ENCODE data around the gene ASAP2. TPM values are rescaled to one million over a fixed set of nuclear protein-coding genes. Genes with fewer than 3 reads are reported as not detected.
"Not testable (repeated sequence)": the region's sequence is repeated elsewhere in the genome, so short reads cannot be mapped to it uniquely, and the experiment has no call there.

The ASAP2 gene
- total RNA-seq, 1 experiment from 2014 or later, result not detected

DNA sequence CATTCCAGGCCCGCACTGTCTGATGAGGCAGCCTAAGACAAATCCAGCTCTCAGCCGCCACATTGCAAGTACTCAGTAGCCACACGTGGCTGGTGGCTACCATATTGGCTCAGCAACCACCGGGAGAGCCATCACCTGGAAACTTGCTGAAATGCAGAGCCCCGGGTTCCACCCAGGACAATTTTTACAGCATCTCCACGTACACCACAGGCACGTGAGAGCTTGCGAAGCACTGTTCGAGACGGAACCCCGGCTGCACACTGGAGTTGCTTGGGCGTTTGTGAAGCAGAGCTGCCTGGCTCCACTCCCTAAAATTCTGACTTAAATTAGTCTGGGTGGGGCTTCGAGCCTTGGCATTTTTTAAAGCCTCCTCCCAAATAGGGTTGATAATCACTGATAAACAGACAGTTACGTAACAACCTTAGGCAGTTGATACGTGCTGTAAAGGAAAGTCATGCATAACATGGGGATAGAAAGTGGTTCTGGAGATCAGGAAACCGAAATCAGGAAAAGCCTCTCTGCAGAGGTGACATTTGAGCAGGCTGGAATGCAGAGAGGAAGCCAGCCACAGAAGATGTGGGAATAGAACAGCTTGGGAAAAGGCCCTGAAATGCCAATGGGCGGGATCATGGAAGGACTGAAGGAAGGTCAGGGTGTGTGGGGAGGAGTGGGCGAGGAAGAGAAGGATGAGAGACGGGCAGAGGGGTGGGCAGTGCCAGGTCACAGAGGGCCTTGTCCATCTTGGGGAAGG, 6.2 kb downstream of the ASAP2 start:
- H3K4me2 ChIP-seq (ENCODE audit: low read depth, low read length, poor library complexity, severe bottlenecking), result no peak overlapping the region
- no peaks in the 10 kb centered on the region for H3K79me2 ChIP-seq (ENCODE audit: low read length)
- no peak overlapping the region for H2AFZ ChIP-seq (ENCODE audit: low read length)
- H3K4me1 ChIP-seq (ENCODE audit: low read length), result no peaks in the 10 kb centered on the region
- H3K36me3 ChIP-seq (ENCODE audit: insufficient read depth, low read length), result no peaks in the 10 kb centered on the region
- H3K9me3 ChIP-seq (ENCODE audit: low read length), result no peaks in the 10 kb centered on the region
- H3K27me3 ChIP-seq (ENCODE audit: low read length), result no peaks in the 10 kb centered on the region
- no peak for DNase-seq
- no peak overlapping the region for H3K9ac ChIP-seq (ENCODE audit: low read length)
- H3K27ac ChIP-seq (ENCODE audit: low read length), result no peak overlapping the region
- no peaks in the 10 kb centered on the region for H3K9me2 ChIP-seq (replicated peaks; ENCODE audit: insufficient read depth, low read length)
- H4K20me1 ChIP-seq (ENCODE audit: insufficient read depth, low read depth, low read length), result no peaks in the 10 kb centered on the region
- H3K4me3 ChIP-seq (ENCODE audit: low read length), result no peak overlapping the region

- H4K20me1 ChIP-seq (ENCODE audit: insufficient read depth, low read depth, low read length), result no peaks in the 10 kb centered on the region
Observed at GRCh38 chr2:9213477-9214051, 7.0 kb downstream of the ASAP2 start.

GRCh38 chr2:9214873-9215272, 8.3 kb downstream of the ASAP2 start:
- no peak overlapping the region for H3K9ac ChIP-seq (ENCODE audit: low read length)
- no peaks in the 10 kb centered on the region for H3K79me2 ChIP-seq (ENCODE audit: low read length)
- no peak for DNase-seq
- H3K9me2 ChIP-seq (replicated peaks; ENCODE audit: insufficient read depth, low read length), result no peaks in the 10 kb centered on the region
- no peak overlapping the region for H2AFZ ChIP-seq (ENCODE audit: low read length)
- H4K20me1 ChIP-seq (ENCODE audit: insufficient read depth, low read depth, low read length), result no peaks in the 10 kb centered on the region
- no peaks in the 10 kb centered on the region for H3K36me3 ChIP-seq (ENCODE audit: insufficient read depth, low read length)
- H3K9me3 ChIP-seq (ENCODE audit: low read length), result no peaks in the 10 kb centered on the region
- no peak overlapping the region for H3K27ac ChIP-seq (ENCODE audit: low read length)
- H3K4me3 ChIP-seq (ENCODE audit: low read length), result no peak overlapping the region
- H3K4me2 ChIP-seq (ENCODE audit: low read depth, low read length, poor library complexity, severe bottlenecking), result no peak overlapping the region
- no peaks in the 10 kb centered on the region for H3K27me3 ChIP-seq (ENCODE audit: low read length)
- H3K4me1 ChIP-seq (ENCODE audit: low read length), result no peaks in the 10 kb centered on the region

More at GRCh38 chr2:9213477-9214051, 7.0 kb downstream of the ASAP2 start:
- Histone ChIP-seq H3K4me1 (ENCODE audit: low read length) (no peaks in the 10 kb centered on the region), H3K27ac (ENCODE audit: low read length) (no peak overlapping the region), H2AFZ (ENCODE audit: low read length) (no peak overlapping the region), H3K9ac (ENCODE audit: low read length) (no peak overlapping the region), H3K4me2 (ENCODE audit: low read depth, low read length, poor library complexity, severe bottlenecking) (no peak overlapping the region), H3K9me3 (ENCODE audit: low read length) (no peaks in the 10 kb centered on the region), H3K27me3 (ENCODE audit: low read length) (no peaks in the 10 kb centered on the region), H3K4me3 (ENCODE audit: low read length) (no peak overlapping the region), H3K79me2 (ENCODE audit: low read length) (no peaks in the 10 kb centered on the region), H3K36me3 (ENCODE audit: insufficient read depth, low read length) (no peaks in the 10 kb centered on the region), H3K9me2 (replicated peaks; ENCODE audit: insufficient read depth, low read length) (no peaks in the 10 kb centered on the region)
- no peak for DNase-seq

GRCh38 chr2:9215680-9216079, 9.1 kb downstream of the ASAP2 start:
- no peak for DNase-seq
- no peaks in the 10 kb centered on the region for H3K79me2 ChIP-seq (ENCODE audit: low read length)
- H3K27me3 ChIP-seq (ENCODE audit: low read length), result no peaks in the 10 kb centered on the region
- H3K9me2 ChIP-seq (replicated peaks; ENCODE audit: insufficient read depth, low read length), result no peaks in the 10 kb centered on the region
- no peak overlapping the region for H2AFZ ChIP-seq (ENCODE audit: low read length)
- no peak overlapping the region for H3K4me2 ChIP-seq (ENCODE audit: low read depth, low read length, poor library complexity, severe bottlenecking)
- no peaks in the 10 kb centered on the region for H4K20me1 ChIP-seq (ENCODE audit: insufficient read depth, low read depth, low read length)
- H3K27ac ChIP-seq (ENCODE audit: low read length), result no peak overlapping the region
- H3K9me3 ChIP-seq (ENCODE audit: low read length), result no peaks in the 10 kb centered on the region
- no peak overlapping the region for H3K4me3 ChIP-seq (ENCODE audit: low read length)
- H3K36me3 ChIP-seq (ENCODE audit: insufficient read depth, low read length), result no peaks in the 10 kb centered on the region
- H3K4me1 ChIP-seq (ENCODE audit: low read length), result no peaks in the 10 kb centered on the region
- no peak overlapping the region for H3K9ac ChIP-seq (ENCODE audit: low read length)

- not testable (repeated sequence) for H3K4me1 ChIP-seq (ENCODE audit: low read length); H3K9me2 ChIP-seq (replicated peaks; ENCODE audit: insufficient read depth, low read length); H4K20me1 ChIP-seq (ENCODE audit: insufficient read depth, low read depth, low read length); H3K9me3 ChIP-seq (ENCODE audit: low read length); H3K4me2 ChIP-seq (ENCODE audit: low read depth, low read length, poor library complexity, severe bottlenecking); H2AFZ ChIP-seq (ENCODE audit: low read length); DNase-seq; H3K27me3 ChIP-seq (ENCODE audit: low read length); H3K36me3 ChIP-seq (ENCODE audit: insufficient read depth, low read length); H3K79me2 ChIP-seq (ENCODE audit: low read length); H3K27ac ChIP-seq (ENCODE audit: low read length); H3K4me3 ChIP-seq (ENCODE audit: low read length); H3K9ac ChIP-seq (ENCODE audit: low read length)
Observed at GRCh38 chr2:9216143-9216542, 9.5 kb downstream of the ASAP2 start.

DNA sequence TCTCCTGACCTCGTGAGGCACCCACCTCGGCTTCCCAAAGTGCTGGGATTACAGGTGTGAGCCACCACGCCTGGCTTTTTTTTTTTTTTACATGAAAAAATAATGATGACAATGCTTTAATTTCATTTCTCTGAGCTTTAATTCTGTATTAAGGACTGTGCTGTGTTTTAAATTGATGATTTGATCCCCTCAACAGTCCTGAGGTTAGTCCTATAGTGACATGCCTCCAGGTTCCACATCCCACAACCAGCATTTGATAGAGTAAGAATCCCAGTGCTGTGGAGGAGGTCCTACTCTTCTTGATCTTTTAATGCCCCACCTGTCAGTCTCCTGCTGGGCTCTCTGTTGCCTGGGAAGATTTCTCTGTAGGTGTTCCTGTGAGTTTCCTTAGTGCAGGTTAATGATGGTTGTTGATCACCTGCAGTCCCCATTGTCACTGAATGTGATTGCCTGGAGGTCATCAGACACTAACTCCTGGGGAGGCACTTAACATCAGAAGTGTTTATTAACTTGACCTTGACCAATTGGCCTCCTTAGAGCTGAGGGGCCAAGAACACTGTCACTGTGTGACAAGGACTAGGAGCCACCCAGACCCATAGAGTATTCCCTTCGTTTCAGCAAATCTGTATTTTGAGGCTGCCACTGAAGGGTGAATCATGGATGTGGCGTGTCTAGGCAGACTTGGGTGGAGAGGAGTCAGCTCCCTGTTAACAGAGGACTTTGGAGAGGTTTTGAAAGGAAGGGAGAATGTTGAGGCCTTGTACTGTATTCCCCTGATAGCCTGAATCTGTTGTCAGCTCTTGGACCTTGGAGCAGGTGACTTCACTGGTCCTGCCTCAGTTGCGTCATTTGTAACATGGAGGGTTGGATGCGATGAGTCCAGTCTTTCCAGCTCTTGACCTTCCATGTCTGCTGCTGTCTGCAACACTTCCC, 11.5 kb downstream of the ASAP2 start:
- Histone ChIP-seq H3K27ac (ENCODE audit: low read length) (no peak overlapping the region), H3K4me2 (ENCODE audit: low read depth, low read length, poor library complexity, severe bottlenecking) (no peak overlapping the region), H3K4me1 (ENCODE audit: low read length) (no peaks in the 10 kb centered on the region), H3K27me3 (ENCODE audit: low read length) (no peaks in the 10 kb centered on the region), H3K9me2 (replicated peaks; ENCODE audit: insufficient read depth, low read length) (no peaks in the 10 kb centered on the region), H3K4me3 (ENCODE audit: low read length) (no peak overlapping the region), H3K9me3 (ENCODE audit: low read length) (no peaks in the 10 kb centered on the region), H4K20me1 (ENCODE audit: insufficient read depth, low read depth, low read length) (no peaks in the 10 kb centered on the region), H3K79me2 (ENCODE audit: low read length) (no peaks in the 10 kb centered on the region), H3K9ac (ENCODE audit: low read length) (no peak overlapping the region), H2AFZ (ENCODE audit: low read length) (no peak overlapping the region), H3K36me3 (ENCODE audit: insufficient read depth, low read length) (no peaks in the 10 kb centered on the region)
- DNase-seq, result no peak

DNA sequence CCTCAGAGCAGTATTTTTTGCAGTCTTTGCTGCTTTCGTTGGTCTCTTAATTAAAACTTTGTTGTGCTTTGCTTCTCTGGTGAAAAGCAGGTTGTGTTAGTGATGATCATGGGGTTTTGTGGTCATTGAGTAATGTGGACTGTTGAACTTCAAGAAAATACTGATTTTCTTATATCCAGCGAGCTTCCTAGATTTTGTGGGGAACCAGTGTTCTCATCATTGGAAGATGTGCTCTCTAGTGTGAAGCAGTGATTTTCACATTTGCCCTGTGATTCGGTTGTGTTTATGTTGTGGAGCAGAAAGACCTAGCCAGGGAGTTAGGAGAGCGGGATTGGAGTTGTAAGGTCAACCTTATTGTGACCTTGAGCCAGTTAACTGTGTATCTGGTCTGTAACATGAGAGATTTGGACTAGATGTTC, 12.4 kb downstream of the ASAP2 start:
- no peak overlapping the region for H3K4me2 ChIP-seq (ENCODE audit: low read depth, low read length, poor library complexity, severe bottlenecking)
- no peak for DNase-seq
- H4K20me1 ChIP-seq (ENCODE audit: insufficient read depth, low read depth, low read length), result no peaks in the 10 kb centered on the region
- H2AFZ ChIP-seq (ENCODE audit: low read length), result no peak overlapping the region
- H3K9ac ChIP-seq (ENCODE audit: low read length), result no peak overlapping the region
- no peaks in the 10 kb centered on the region for H3K79me2 ChIP-seq (ENCODE audit: low read length)
- H3K4me3 ChIP-seq (ENCODE audit: low read length), result no peak overlapping the region
- H3K9me2 ChIP-seq (replicated peaks; ENCODE audit: insufficient read depth, low read length), result no peaks in the 10 kb centered on the region
- no peak overlapping the region for H3K27ac ChIP-seq (ENCODE audit: low read length)
- no peaks in the 10 kb centered on the region for H3K27me3 ChIP-seq (ENCODE audit: low read length)
- H3K9me3 ChIP-seq (ENCODE audit: low read length), result no peaks in the 10 kb centered on the region
- no peaks in the 10 kb centered on the region for H3K36me3 ChIP-seq (ENCODE audit: insufficient read depth, low read length)
- no peaks in the 10 kb centered on the region for H3K4me1 ChIP-seq (ENCODE audit: low read length)

DNA sequence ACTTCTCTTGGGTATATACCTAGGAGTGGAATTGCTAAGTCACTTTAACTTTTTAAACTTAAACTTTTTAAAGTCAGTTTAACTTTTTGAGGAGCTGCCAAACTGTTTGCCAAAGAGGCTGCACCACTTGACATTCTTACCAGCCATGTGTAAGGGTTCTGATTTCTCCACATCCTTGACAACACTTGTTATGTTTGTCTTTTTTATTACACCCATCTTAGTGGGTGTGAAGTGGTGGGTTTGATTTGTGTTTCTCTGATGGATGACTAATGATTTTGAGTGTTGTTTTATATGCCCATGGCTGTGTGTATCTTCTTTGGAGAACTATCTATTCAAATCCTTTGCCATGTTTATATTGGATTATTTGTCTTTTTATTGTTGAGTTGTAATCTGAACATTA, 13.6 kb downstream of the ASAP2 start:
- Histone ChIP-seq H3K4me1 (ENCODE audit: low read length) (no peaks in the 10 kb centered on the region), H3K4me2 (ENCODE audit: low read depth, low read length, poor library complexity, severe bottlenecking) (no peak overlapping the region), H3K4me3 (ENCODE audit: low read length) (no peak overlapping the region), H3K9me3 (ENCODE audit: low read length) (no peaks in the 10 kb centered on the region), H4K20me1 (ENCODE audit: insufficient read depth, low read depth, low read length) (no peaks in the 10 kb centered on the region), H3K79me2 (ENCODE audit: low read length) (no peaks in the 10 kb centered on the region), H2AFZ (ENCODE audit: low read length) (no peak overlapping the region), H3K9me2 (replicated peaks; ENCODE audit: insufficient read depth, low read length) (no peaks in the 10 kb centered on the region), H3K27me3 (ENCODE audit: low read length) (no peaks in the 10 kb centered on the region), H3K27ac (ENCODE audit: low read length) (no peak overlapping the region), H3K36me3 (ENCODE audit: insufficient read depth, low read length) (no peaks in the 10 kb centered on the region), H3K9ac (ENCODE audit: low read length) (no peak overlapping the region)
- DNase-seq, result no peak

Measured in Karpas-422 (cell line).